ENCODE data around the gene RPS15A. TPM values are rescaled to one million over a fixed set of nuclear protein-coding genes. Genes with fewer than 3 reads are reported as not detected.

Gene RPS15A
- total RNA-seq, 1 experiment from 2014 or later: 1,977 TPM

DNA sequence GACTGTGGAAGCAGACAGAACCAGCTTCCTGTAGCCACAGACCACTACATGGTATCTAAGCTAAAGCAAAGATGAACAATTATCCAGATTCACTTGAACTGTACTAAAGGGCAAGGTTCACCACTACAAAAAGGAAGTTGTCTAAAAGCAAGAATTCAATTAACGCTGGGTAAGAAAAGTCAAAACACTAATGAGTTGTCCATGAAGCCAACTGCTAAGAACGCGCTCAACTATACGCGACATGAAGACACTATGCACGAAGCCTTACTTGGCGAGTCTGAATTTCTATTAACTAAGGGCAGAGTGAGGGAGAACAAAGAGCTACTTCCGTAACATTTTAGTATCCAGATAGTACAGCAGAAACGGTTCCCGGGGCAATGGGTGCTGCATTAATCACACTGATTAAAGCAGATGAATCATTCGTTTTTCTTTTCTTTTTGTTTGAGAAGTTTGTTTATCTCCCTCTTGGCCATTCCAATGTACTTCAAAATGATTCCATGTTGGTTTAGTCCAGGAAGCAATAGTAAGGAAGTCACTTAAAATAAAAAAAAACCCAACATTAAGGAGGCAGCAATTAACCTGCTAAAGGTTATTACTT is 2.8 kb upstream of the RPS15A start:
- H3K4me1 ChIP-seq (replicated peaks; ENCODE audit: insufficient read depth): peaks cover 23% of the 10 kb centered on the region
- H3K79me2 ChIP-seq (ENCODE audit: low read depth): peaks cover 59% of the 10 kb centered on the region
- no peak overlapping the region for H3K4me3 ChIP-seq
- H3K9me3 ChIP-seq (ENCODE audit: insufficient read depth, low read depth): no peaks in the 10 kb centered on the region
- no TSS peak for BruUV-seq (replicated peaks)
- TF ChIP-seq, protein P1, sequence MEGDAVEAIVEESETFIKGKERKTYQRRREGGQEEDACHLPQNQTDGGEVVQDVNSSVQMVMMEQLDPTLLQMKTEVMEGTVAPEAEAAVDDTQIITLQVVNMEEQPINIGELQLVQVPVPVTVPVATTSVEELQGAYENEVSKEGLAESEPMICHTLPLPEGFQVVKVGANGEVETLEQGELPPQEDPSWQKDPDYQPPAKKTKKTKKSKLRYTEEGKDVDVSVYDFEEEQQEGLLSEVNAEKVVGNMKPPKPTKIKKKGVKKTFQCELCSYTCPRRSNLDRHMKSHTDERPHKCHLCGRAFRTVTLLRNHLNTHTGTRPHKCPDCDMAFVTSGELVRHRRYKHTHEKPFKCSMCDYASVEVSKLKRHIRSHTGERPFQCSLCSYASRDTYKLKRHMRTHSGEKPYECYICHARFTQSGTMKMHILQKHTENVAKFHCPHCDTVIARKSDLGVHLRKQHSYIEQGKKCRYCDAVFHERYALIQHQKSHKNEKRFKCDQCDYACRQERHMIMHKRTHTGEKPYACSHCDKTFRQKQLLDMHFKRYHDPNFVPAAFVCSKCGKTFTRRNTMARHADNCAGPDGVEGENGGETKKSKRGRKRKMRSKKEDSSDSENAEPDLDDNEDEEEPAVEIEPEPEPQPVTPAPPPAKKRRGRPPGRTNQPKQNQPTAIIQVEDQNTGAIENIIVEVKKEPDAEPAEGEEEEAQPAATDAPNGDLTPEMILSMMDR (conservative IDR thresholded peaks at IDR 0.05): no peak
- no peak for TF ChIP-seq EZH2 (IDR thresholded peaks at IDR 0.05; ENCODE audit: low read depth)
- H4K20me1 ChIP-seq (ENCODE audit: insufficient read depth): peaks cover 23% of the 10 kb centered on the region
- peaks cover 82% of the 10 kb centered on the region for H3F3A ChIP-seq (ENCODE audit: insufficient read depth, low read depth)
- no peak overlapping the region for H3K27ac ChIP-seq
- H2AFZ ChIP-seq: no peak overlapping the region
- peaks cover 59% of the 10 kb centered on the region for H3K36me3 ChIP-seq (ENCODE audit: low read depth)
- POLR2A ChIA-PET (ENCODE audit: unreplicated experiment): no interaction called here
- no peaks in the 10 kb centered on the region for H3K27me3 ChIP-seq (ENCODE audit: insufficient read depth, low read depth)
- no peak for DNase-seq
- CTCF ChIA-PET: interaction anchor here (1.4 kb wide), 1 partner anchor 8 kb away, joined by 4 read pairs; the partner anchor contains the start of gene ARL6IP1
- no peaks in the 10 kb centered on the region for H3K9me2 ChIP-seq (ENCODE audit: insufficient read depth)
- intact Hi-C loops (cut with micrococcal nuclease; ENCODE audit: unreplicated experiment): no loop called here
- no peak overlapping the region for H3K4me2 ChIP-seq

- intact Hi-C loops (cut with micrococcal nuclease; ENCODE audit: unreplicated experiment): no loop called here
- H3K9me3 ChIP-seq (ENCODE audit: insufficient read depth, low read depth): no peaks in the 10 kb centered on the region
- no peaks in the 10 kb centered on the region for H3K9me2 ChIP-seq (ENCODE audit: insufficient read depth)
- peaks cover 42% of the 10 kb centered on the region for H3K4me1 ChIP-seq (replicated peaks; ENCODE audit: insufficient read depth)
- peaks cover 51% of the 10 kb centered on the region for H4K20me1 ChIP-seq (ENCODE audit: insufficient read depth)
- H3K79me2 ChIP-seq (ENCODE audit: low read depth): peaks cover 60% of the 10 kb centered on the region
- TF ChIP-seq, protein P1 (conservative IDR thresholded peaks at IDR 0.05): no peak
- H3K4me3 ChIP-seq: peak overlapping the region; percentile 90
- no peak for DNase-seq
- BruUV-seq (replicated peaks): no TSS peak
- no peaks in the 10 kb centered on the region for H3K27me3 ChIP-seq (ENCODE audit: insufficient read depth, low read depth)
- CTCF ChIA-PET: interaction anchor here (0.5 to 2.2 kb wide), 4 partner anchors 12 to 794 kb away, joined by 3 to 10 read pairs (median 4); partner anchors contain the start of gene ARL6IP1
- H2AFZ ChIP-seq: no peak overlapping the region; the same call in 1 of the 2 replicates
- peaks cover 89% of the 10 kb centered on the region for H3F3A ChIP-seq (ENCODE audit: insufficient read depth, low read depth)
- POLR2A ChIA-PET (ENCODE audit: unreplicated experiment): interaction anchor here (0.6 to 1.4 kb wide), 2 partner anchors 12 to 318 kb away, joined by 14 to 20 read pairs; partner anchors contain the start of gene ARL6IP1
- H3K4me2 ChIP-seq: peak overlapping the region; percentile 78
- peaks cover 71% of the 10 kb centered on the region for H3K36me3 ChIP-seq (ENCODE audit: low read depth)
- H3K27ac ChIP-seq: peak overlapping the region; percentile 81
Measured at GRCh38 chr16:18789515-18789849, 652 bp downstream of the RPS15A start.

GRCh38 chr16:18788828-18789514 is 1.2 kb downstream of the RPS15A start:
- ChIA-PET POLR2A (ENCODE audit: unreplicated experiment) (interaction anchor here (0.7 to 1.4 kb wide), 2 partner anchors 12 to 15 kb away, joined by 8 to 20 read pairs; partner anchors contain the start of gene ARL6IP1), CTCF (interaction anchor here (0.6 to 2.2 kb wide), 5 partner anchors 13 to 714 kb away, joined by 3 to 16 read pairs (median 7); partner anchors contain the start of gene ARL6IP1)
- Histone ChIP-seq H3K36me3 (ENCODE audit: low read depth) (peaks cover 71% of the 10 kb centered on the region), H3K27me3 (ENCODE audit: insufficient read depth, low read depth) (no peaks in the 10 kb centered on the region), H3K79me2 (ENCODE audit: low read depth) (peaks cover 63% of the 10 kb centered on the region), H3K4me2 (peak overlapping the region; percentile 78), H4K20me1 (ENCODE audit: insufficient read depth) (peaks cover 56% of the 10 kb centered on the region), H2AFZ (no peak overlapping the region), H3K9me2 (ENCODE audit: insufficient read depth) (no peaks in the 10 kb centered on the region), H3K4me1 (replicated peaks; ENCODE audit: insufficient read depth) (peaks cover 42% of the 10 kb centered on the region), H3K4me3 (peak overlapping the region; percentile 90), H3K9me3 (ENCODE audit: insufficient read depth, low read depth) (no peaks in the 10 kb centered on the region), H3K27ac (peak overlapping the region; percentile 81), H3F3A (ENCODE audit: insufficient read depth, low read depth) (peaks cover 89% of the 10 kb centered on the region)
- no peak for DNase-seq
- intact Hi-C loops (cut with micrococcal nuclease; ENCODE audit: unreplicated experiment): no loop called here
- BruUV-seq (replicated peaks): no TSS peak
- no peak for TF ChIP-seq EZH2 (IDR thresholded peaks at IDR 0.05; ENCODE audit: low read depth)
- TF ChIP-seq, protein P1 (conservative IDR thresholded peaks at IDR 0.05): no peak

All from PC-9 (cell line).